Measurements from ENCODE around the gene CACNA2D2. TPM values are rescaled to one million over a fixed set of nuclear protein-coding genes. Genes with fewer than 3 reads are reported as not detected.
A peak's percentile ranks its signal among the peaks of the same experiment; 100 is the strongest.

CACNA2D2 gene
- total RNA-seq, 1 experiment from 2014 or later, result 27.7 TPM

- no peak overlapping the region for H3T11ph ChIP-seq (ENCODE audit: low read length)
- TF ChIP-seq CTCF (conservative IDR thresholded peaks at IDR 0.05), result no peak
- H2AFZ ChIP-seq (ENCODE audit: low read length), result no peak overlapping the region
- WGBS (ENCODE audit: extremely low coverage, insufficient read length, low lambda C conversion rate), result no CpG with 5 or more reads among the region's 4 CpGs
- H3K9me3 Mint-ChIP-seq, result no peaks in the 10 kb centered on the region
- DNase-seq, result peak; percentile 84
- H4K5ac ChIP-seq (ENCODE audit: insufficient read length, low read depth, low read length), result no peak overlapping the region
- H3K23me2 ChIP-seq (ENCODE audit: insufficient read length, low read depth, low read length, poor library complexity, severe bottlenecking), result peaks cover 6% of the 10 kb centered on the region
- H2BK12ac ChIP-seq (ENCODE audit: insufficient read length, low read depth, low read length), result no peak overlapping the region
- no peaks in the 10 kb centered on the region for H3K36me3 Mint-ChIP-seq (ENCODE audit: insufficient read depth in 1 of 3, low read depth in 3 of 3)
- H3K79me2 ChIP-seq (ENCODE audit: insufficient read depth, low read length), result no peaks in the 10 kb centered on the region
- H3K18ac ChIP-seq (ENCODE audit: insufficient read length, low read depth, low read length), result no peak overlapping the region
- no peak overlapping the region for H2BK20ac ChIP-seq (ENCODE audit: low read depth, low read length, poor library complexity, severe bottlenecking)
- H3K56ac ChIP-seq (ENCODE audit: insufficient read length, low read depth, low read length), result no peak overlapping the region
- H3K9ac ChIP-seq (ENCODE audit: extremely low read depth, insufficient read length, low read length), result no peak overlapping the region
- peak overlapping the region; percentile 89 to 98 (median 91); a peak in 6 of 7 replicates for H3K27ac Mint-ChIP-seq
- H3K4me2 ChIP-seq (ENCODE audit: insufficient read depth, insufficient read length, low read length), result peak overlapping the region; percentile 29
- no peak overlapping the region for H4K8ac ChIP-seq (replicated peaks; ENCODE audit: insufficient read length, low read depth, low read length)
- H3K4me1 ChIP-seq (ENCODE audit: insufficient read depth, low read length), result peaks cover 13% of the 10 kb centered on the region; the same call in 1 of the 2 replicates
- no peaks in the 10 kb centered on the region for H3K27me3 ChIP-seq (ENCODE audit: insufficient read depth, low read length)
- no peak overlapping the region for H2BK5ac ChIP-seq (ENCODE audit: insufficient read length, low read length)
- no peak overlapping the region for H3K23ac ChIP-seq (ENCODE audit: insufficient read length, low read depth, low read length)
- H3K4me1 Mint-ChIP-seq, result peaks cover 73 to 76% of the 10 kb centered on the region in 2 experiments
- no peak overlapping the region for H2BK120ac ChIP-seq (ENCODE audit: low read depth, low read length, poor library complexity, severe bottlenecking)
- peaks cover 6% of the 10 kb centered on the region for H3K27me3 Mint-ChIP-seq (ENCODE audit: low read depth)
- no peak overlapping the region for H4K91ac ChIP-seq (ENCODE audit: insufficient read length, low read depth, low read length)
- H3K27ac ChIP-seq (ENCODE audit: insufficient read length, low read depth, low read length), result no peak overlapping the region
- peak overlapping the region; percentile 32 to 61 for H3K4me3 Mint-ChIP-seq
- H3K79me1 ChIP-seq (ENCODE audit: insufficient read depth, low read depth, low read length, poor library complexity, severe bottlenecking), result no peaks in the 10 kb centered on the region
- no peaks in the 10 kb centered on the region for H3K9me3 ChIP-seq (ENCODE audit: control insufficient read depth, low read depth, low read length)
- H3K14ac ChIP-seq (ENCODE audit: insufficient read depth, low read length), result peak overlapping the region; percentile 10
- H4K20me1 ChIP-seq (ENCODE audit: control insufficient read depth, insufficient read depth, insufficient read length), result peaks cover under 1% of the 10 kb centered on the region
- H2AK5ac ChIP-seq (ENCODE audit: insufficient read length, low read length), result no peak overlapping the region
- no peak overlapping the region for H3K4ac ChIP-seq (ENCODE audit: low read depth, low read length)
- H2BK15ac ChIP-seq (ENCODE audit: low read depth, low read length), result no peak overlapping the region
Measured at GRCh38 chr3:50516440-50516871, 13.0 kb upstream of the CACNA2D2 start.
